K562 (cell line): Measurements from ENCODE around the gene HRAS. TPM values are rescaled to one million over a fixed set of nuclear protein-coding genes. Genes with fewer than 3 reads are reported as not detected.
A peak's percentile ranks its signal among the peaks of the same experiment; 100 is the strongest.

ENCODE experiments used
- ATAC-seq: fragments of 200-7000 bp; cut with Tn5 transposase; 3 replicates; pipeline ENCODE4 v1.9.1; 2020; ENCODE audit warnings: moderate library complexity
- BruUV-seq: library from RNA; stranded (reverse); fragments of 400-500 nt; replicated peaks from 2 replicates; lab custom pipeline; 2021; lab: Mats Ljungman, UMichigan
- CTCF ChIA-PET: fragments of 300-600 bp; formaldehyde crosslinking; extraction: SDS; loops from one replicate; lab custom pipeline; 2021; ENCODE audit warnings: low intra/inter-chr PET ratio; lab: Yijun Ruan, JAX
- POLR2A ChIA-PET: fragments of 300-600, 350-650 bp; sonication (Branson Sonifier 250); formaldehyde crosslinking; extraction: SDS; loops from one replicate; lab custom pipeline; 2021; ENCODE audit warnings: antibody characterized with exemption, inconsistent platforms; lab: Yijun Ruan, JAX
- DNase-seq, 4 experiments: peaks; one replicate each; pipeline versions ENCODE4 v3.0.0 to v3.0.0-alpha.2; 2011 to 2018; ENCODE audit warnings: low spot score in 3 of 4, mixed read lengths in 3 of 4; ENCODE audit errors: extremely low read depth in 1 of 4
- FAIRE-seq: peaks from 2 replicates; lab custom pipeline; 2011; peaks lifted over from hg19 to GRCh38; lab: Jason Lieb, UNC
- H2AFZ ChIP-seq: 2 replicates; pipeline ENCODE4 v1.6.0; 2011; ENCODE audit warnings: low read depth, low read length, control low read depth, inconsistent platforms
- H3K27ac ChIP-seq: fragments of 200-600 bp; 3 replicates; pipeline ENCODE4 v1.8.0; 2011; ENCODE audit warnings: low read depth, mild to moderate bottlenecking, control low read depth, inconsistent platforms, low read length, moderate library complexity, mixed read lengths; ENCODE audit errors: extremely low read depth
- H3K27me3 ChIP-seq, 2 experiments: fragments of 300-600 bp in 1 of 2; 2 replicates in 1 of 2; 3 replicates in 1 of 2; pipeline versions ENCODE4 v1.6.0 to v1.8.0; 2011; ENCODE audit warnings: inconsistent platforms in 2 of 2, low read length in 2 of 2, mild to moderate bottlenecking in 1 of 2, mixed read lengths in 1 of 2, moderate library complexity in 1 of 2; ENCODE audit not compliant: control insufficient read depth in 2 of 2, insufficient read depth in 2 of 2
- H3K36me3 ChIP-seq: fragments of 300-600 bp; 3 replicates; pipeline ENCODE4 v1.8.0; 2011; ENCODE audit warnings: mild to moderate bottlenecking, low read length, inconsistent platforms; ENCODE audit not compliant: control insufficient read depth, insufficient read depth
- H3K4me1 ChIP-seq, 2 experiments: fragments of 200-600 bp in 1 of 2; replicated peaks in 1 of 2; 2 replicates in 1 of 2; 3 replicates in 1 of 2; pipeline versions ENCODE4 v1.5.1 to v1.8.0; 2011; ENCODE audit warnings: inconsistent platforms in 2 of 2, low read length in 2 of 2, mild to moderate bottlenecking in 1 of 2, mixed read lengths in 1 of 2, moderate library complexity in 1 of 2; ENCODE audit not compliant: control insufficient read depth in 2 of 2, insufficient read depth in 2 of 2
- H3K4me2 ChIP-seq: 2 replicates; pipeline ENCODE4 v1.6.1; 2011; ENCODE audit warnings: low read length, control low read depth, inconsistent platforms, mixed read lengths; ENCODE audit not compliant: insufficient read depth
- H3K4me3 ChIP-seq: fragments of 200-600 bp; sonication (generic), shearing (Covaris generic); 2 replicates; pipeline ENCODE4 v1.5.1; 2016; ENCODE audit warnings: control low read depth, inconsistent platforms
- H3K79me2 ChIP-seq: fragments of 200-600 bp; 3 replicates; pipeline ENCODE4 v1.8.0; 2011; ENCODE audit warnings: low read length, inconsistent platforms; ENCODE audit not compliant: control insufficient read depth, insufficient read depth
- H3K9ac ChIP-seq, 2 experiments: 2 replicates each; pipeline versions ENCODE4 v1.6.0 to v1.6.1; 2011; ENCODE audit warnings: low read depth in 2 of 2, low read length in 2 of 2, control low read depth in 1 of 2, inconsistent platforms in 1 of 2, mild to moderate bottlenecking in 1 of 2, mixed read lengths in 1 of 2; ENCODE audit not compliant: insufficient read depth in 1 of 2
- H3K9me1 ChIP-seq: one replicate; pipeline ENCODE4 v1.6.0; 2011; ENCODE audit warnings: inconsistent platforms, mild to moderate bottlenecking, low read length, moderate library complexity; ENCODE audit not compliant: control insufficient read depth, insufficient read depth
- H3K9me3 ChIP-seq: replicated peaks from 2 replicates; pipeline ENCODE4 v1.5.1; 2011; ENCODE audit warnings: low read depth, low read length, inconsistent platforms; ENCODE audit not compliant: control insufficient read depth, insufficient read depth
- H4K20me1 ChIP-seq: replicated peaks from 2 replicates; pipeline ENCODE4 v1.6.1; 2011; ENCODE audit warnings: low read length, inconsistent platforms, mixed read lengths; ENCODE audit not compliant: control insufficient read depth, insufficient read depth
- POLR2G ChIP-seq: fragments of 200-400 bp; formaldehyde crosslinking; IDR thresholded peaks from 2 replicates; pipeline ENCODE4 v1.6.1; 2017; ENCODE audit warnings: low read depth, mild to moderate bottlenecking, antibody characterized with exemption, low read length, moderate library complexity
- RBFOX2 ChIP-seq: fragments of 200-400 bp; formaldehyde crosslinking; IDR thresholded peaks from 2 replicates; pipeline ENCODE4 v1.6.1; 2017; ENCODE audit warnings: low read depth, mild to moderate bottlenecking, low read length, moderate library complexity
- SIN3A ChIP-seq, 2 experiments: fragments of 150-350 bp in 1 of 2; IDR thresholded peaks; 2 replicates each; pipeline ENCODE4 v1.6.1; 2011 to 2016; ENCODE audit warnings: borderline replicate concordance in 2 of 2, low read depth in 2 of 2, low read length in 2 of 2, mild to moderate bottlenecking in 2 of 2, moderate library complexity in 2 of 2; ENCODE audit not compliant: control insufficient read depth in 1 of 2
- THAP12 ChIP-seq: fragments of 250-450 bp; sonication (Bioruptor Pico); IDR thresholded peaks from 2 replicates; pipeline ENCODE4 v1.9.0; 2021; ENCODE audit warnings: mild to moderate bottlenecking, inconsistent platforms
- WGBS: fragments of 100-300 bp; shearing (Covaris generic); methylation state at CpG from one replicate; pipeline ENCODE4 v1.1.6; 2016; ENCODE audit warnings: low coverage, mixed read lengths; ENCODE audit not compliant: insufficient coverage; ENCODE audit errors: missing lambda C conversion rate; 5-methylcytosine and 5-hydroxymethylcytosine counted together
- in situ Hi-C: fragments of 300-500 bp; cut with MboI; formaldehyde crosslinking; loops from 4 replicates; pipeline ENCODE4 v1.15.0; 2018; ENCODE audit warnings: inconsistent platforms, mixed read lengths
- intact Hi-C: fragments of 100-400 bp; cut with micrococcal nuclease; formaldehyde crosslinking; loops from 2 replicates; pipeline ENCODE4 v1.14.2; 2022
- polyA plus RNA-seq, 8 experiments: library from polyadenylated mRNA; depleted of rRNA in 4 of 8; stranded (reverse) in 5 of 8; unstranded in 3 of 8; fragments of >200 nt; fragmentation: Nextera tagmentation in 2 of 8; fragmentation: Illumina TruSeq in 1 of 8; extraction: Ambion mirVana in 2 of 8; extraction: Trizol in 1 of 8; gene quantifications; 2 replicates each; pipeline versions ENCODE4 v1.2.1 to v1.2.3, GENCODE V29; 2011 to 2014; ENCODE audit warnings: inconsistent platforms in 1 of 8, missing spikeins in 1 of 8
- total RNA-seq, 7 experiments: library from RNA; depleted of rRNA in 6 of 7; stranded (reverse); fragments of >200 nt in 6 of 7; fragmentation: Illumina TruSeq in 2 of 7; extraction: Trizol in 2 of 7; gene quantifications; 2 replicates each; pipeline versions ENCODE4 v1.2.1 to v1.2.3, GENCODE V29; 2011 to 2021; ENCODE audit warnings: low replicate concordance in 1 of 7

Gene HRAS
- total and polyA plus RNA-seq, 9 of the 15 experiments (the other 6 are each of a cell fraction or from before 2014, with no cell fraction given), result 2.8 to 73.5 (median 29.6) TPM

GRCh38 chr11:532986-533585 lies 2.3 kb downstream of the HRAS start:
- DNase-seq (no peak), FAIRE-seq (no peak), ATAC-seq (no peak)
- BruUV-seq, result no TSS peak
- no peaks in the 10 kb centered on the region for H3K27me3 ChIP-seq
- POLR2A ChIA-PET, result interaction anchor here (0.6 to 1.0 kb wide), 3 partner anchors 12 to 1435 kb away, joined by 3 to 5 read pairs (median 4); no protein-coding TSS in a partner anchor
- H3K9me1 ChIP-seq, result peaks cover under 1% of the 10 kb centered on the region
- H3K79me2 ChIP-seq, result peaks cover 17% of the 10 kb centered on the region
- no peak overlapping the region for H3K4me3 ChIP-seq
- H2AFZ ChIP-seq, result no peak overlapping the region
- WGBS, result 94% methylated on average over 22 of the region's 33 CpGs
- H3K4me1 ChIP-seq, result peaks cover 20 to 87% of the 10 kb centered on the region in 2 experiments
- no peak overlapping the region for H3K9ac ChIP-seq
- intact Hi-C loops (no loop called here), in situ Hi-C loops (no loop called here)
- H4K20me1 ChIP-seq, result 0 out of 2 replicates have a peak, but pooled peaks cover 4% of the 10 kb centered on the region
- TF ChIP-seq SIN3A (IDR thresholded peaks at IDR 0.05; ENCODE audit: borderline replicate concordance in 2 of 2, control insufficient read depth in 1 of 2, low read depth in 2 of 2, low read length in 2 of 2) (no peak), THAP12 (CRISPR knock-in tag) (no peak), POLR2G (peak; percentile 65), RBFOX2 (peak; percentile 51)
- no peak overlapping the region for H3K27ac ChIP-seq
- H3K9me3 ChIP-seq, result no peaks in the 10 kb centered on the region
- H3K4me2 ChIP-seq, result no peak overlapping the region
- peaks cover 35% of the 10 kb centered on the region; the same call in 1 of the 3 replicates for H3K36me3 ChIP-seq
- CTCF ChIA-PET, result no interaction called here
